ENCODE measurements around the gene FMC1.
"Not testable (repeated sequence)": the region's sequence is repeated elsewhere in the genome, so short reads cannot be mapped to it uniquely, and the experiment has no call there.

The FMC1 gene

GRCh38 chr7:139340037-139340807, 915 bp upstream of the FMC1 start:
- H3K36me3 ChIP-seq (ENCODE audit: control insufficient read depth in 1 of 2, insufficient read depth in 2 of 2, low read length in 2 of 2): no peaks in the 10 kb centered on the region
- H3K9me3 ChIP-seq (ENCODE audit: control insufficient read depth in 1 of 2, low read length in 2 of 2): no peaks in the 10 kb centered on the region
- peaks cover 10 to 11% of the 10 kb centered on the region in 2 donors for H3K4me1 ChIP-seq (ENCODE audit: control insufficient read depth in 1 of 2, insufficient read depth in 2 of 2, low read length in 2 of 2)
- peak overlapping the region; percentile 88 to 96 for H3K4me3 ChIP-seq (ENCODE audit: low read depth in 1 of 2, low read length in 2 of 2)
- peak overlapping the region; percentile 99 for H3K27ac ChIP-seq (ENCODE audit: low read depth, low read length)
- H3K9ac ChIP-seq (ENCODE audit: low read depth in 1 of 2, low read length in 2 of 2): peak overlapping the region; percentile 98 to 99
- no peaks in the 10 kb centered on the region for H3K27me3 ChIP-seq (ENCODE audit: control insufficient read depth in 1 of 2, insufficient read depth in 2 of 2, low read length in 2 of 2)

GRCh38 chr7:139340808-139341057, 404 bp upstream of the FMC1 start:
- Histone ChIP-seq H3K27ac (ENCODE audit: low read depth, low read length) (peak overlapping the region; percentile 99), H3K9ac (ENCODE audit: low read depth in 1 of 2, low read length in 2 of 2) (peak overlapping the region; percentile 98 to 99), H3K9me3 (ENCODE audit: control insufficient read depth in 1 of 2, low read length in 2 of 2) (no peaks in the 10 kb centered on the region), H3K36me3 (ENCODE audit: control insufficient read depth in 1 of 2, insufficient read depth in 2 of 2, low read length in 2 of 2) (no peaks in the 10 kb centered on the region), H3K4me3 (ENCODE audit: low read depth in 1 of 2, low read length in 2 of 2) (peak overlapping the region; percentile 88 to 96), H3K4me1 (ENCODE audit: control insufficient read depth in 1 of 2, insufficient read depth in 2 of 2, low read length in 2 of 2) (peaks cover 10 to 11% of the 10 kb centered on the region in 2 donors), H3K27me3 (ENCODE audit: control insufficient read depth in 1 of 2, insufficient read depth in 2 of 2, low read length in 2 of 2) (no peaks in the 10 kb centered on the region)

GRCh38 chr7:139341776-139342226, 664 bp downstream of the FMC1 start:
- Histone ChIP-seq H3K4me3 (ENCODE audit: low read depth in 1 of 2, low read length in 2 of 2) (peak overlapping the region; percentile 88 to 96), H3K27me3 (ENCODE audit: control insufficient read depth in 1 of 2, insufficient read depth in 2 of 2, low read length in 2 of 2) (no peaks in the 10 kb centered on the region), H3K36me3 (ENCODE audit: control insufficient read depth in 1 of 2, insufficient read depth in 2 of 2, low read length in 2 of 2) (peaks cover 4 to 11% of the 10 kb centered on the region in 2 donors), H3K4me1 (ENCODE audit: control insufficient read depth in 1 of 2, insufficient read depth in 2 of 2, low read length in 2 of 2) (peaks cover 10 to 11% of the 10 kb centered on the region in 2 donors), H3K9ac (ENCODE audit: low read depth in 1 of 2, low read length in 2 of 2) (peak overlapping the region; percentile 98 to 99), H3K9me3 (ENCODE audit: control insufficient read depth in 1 of 2, low read length in 2 of 2) (no peaks in the 10 kb centered on the region), H3K27ac (ENCODE audit: low read depth, low read length) (peak overlapping the region; percentile 99)

- Histone ChIP-seq H3K9me3 (ENCODE audit: control insufficient read depth in 1 of 2, low read length in 2 of 2) (no peaks in the 10 kb centered on the region), H3K36me3 (ENCODE audit: control insufficient read depth in 1 of 2, insufficient read depth in 2 of 2, low read length in 2 of 2) (peaks cover 8 to 14% of the 10 kb centered on the region in 2 donors), H3K27me3 (ENCODE audit: control insufficient read depth in 1 of 2, insufficient read depth in 2 of 2, low read length in 2 of 2) (no peaks in the 10 kb centered on the region)
Observed at GRCh38 chr7:139345042-139345441, 3.9 kb downstream of the FMC1 start.

GRCh38 chr7:139351027-139351426, 9.9 kb downstream of the FMC1 start:
- no peaks in the 10 kb centered on the region for H3K27me3 ChIP-seq (ENCODE audit: control insufficient read depth in 1 of 2, insufficient read depth in 2 of 2, low read length in 2 of 2)
- H3K9ac ChIP-seq (ENCODE audit: low read depth in 1 of 2, low read length in 2 of 2): no peak overlapping the region
- H3K27ac ChIP-seq (ENCODE audit: low read depth, low read length): no peak overlapping the region
- H3K4me3 ChIP-seq (ENCODE audit: low read depth in 1 of 2, low read length in 2 of 2): no peak overlapping the region
- H3K4me1 ChIP-seq (ENCODE audit: control insufficient read depth in 1 of 2, insufficient read depth in 2 of 2, low read length in 2 of 2): no peaks in the 10 kb centered on the region
- H3K36me3 ChIP-seq (ENCODE audit: control insufficient read depth in 1 of 2, insufficient read depth in 2 of 2, low read length in 2 of 2): peaks cover 8 to 11% of the 10 kb centered on the region in 2 donors
- no peaks in the 10 kb centered on the region for H3K9me3 ChIP-seq (ENCODE audit: control insufficient read depth in 1 of 2, low read length in 2 of 2)

More at GRCh38 chr7:139345042-139345441, 3.9 kb downstream of the FMC1 start:
- Histone ChIP-seq H3K4me3 (ENCODE audit: low read depth in 1 of 2, low read length in 2 of 2) (no peak overlapping the region), H3K9ac (ENCODE audit: low read depth in 1 of 2, low read length in 2 of 2) (no peak overlapping the region), H3K27ac (ENCODE audit: low read depth, low read length) (no peak overlapping the region), H3K4me1 (ENCODE audit: control insufficient read depth in 1 of 2, insufficient read depth in 2 of 2, low read length in 2 of 2) (peaks cover 10 to 11% of the 10 kb centered on the region in 2 donors)

- Histone ChIP-seq H3K9ac (ENCODE audit: low read depth in 1 of 2, low read length in 2 of 2) (no peak overlapping the region), H3K27me3 (ENCODE audit: control insufficient read depth in 1 of 2, insufficient read depth in 2 of 2, low read length in 2 of 2) (no peaks in the 10 kb centered on the region), H3K4me1 (ENCODE audit: control insufficient read depth in 1 of 2, insufficient read depth in 2 of 2, low read length in 2 of 2) (peaks cover 0 to 11% of the 10 kb centered on the region in 2 donors), H3K4me3 (ENCODE audit: low read depth in 1 of 2, low read length in 2 of 2) (no peak overlapping the region), H3K36me3 (ENCODE audit: control insufficient read depth in 1 of 2, insufficient read depth in 2 of 2, low read length in 2 of 2) (no peaks in the 10 kb centered on the region), H3K9me3 (ENCODE audit: control insufficient read depth in 1 of 2, low read length in 2 of 2) (no peaks in the 10 kb centered on the region), H3K27ac (ENCODE audit: low read depth, low read length) (no peak overlapping the region)
Observed at GRCh38 chr7:139354729-139355128, 13.6 kb downstream of the FMC1 start.

- H3K4me3 ChIP-seq (ENCODE audit: low read depth in 1 of 2, low read length in 2 of 2): no peak overlapping the region
- no peaks in the 10 kb centered on the region for H3K9me3 ChIP-seq (ENCODE audit: control insufficient read depth in 1 of 2, low read length in 2 of 2)
- H3K36me3 ChIP-seq (ENCODE audit: control insufficient read depth in 1 of 2, insufficient read depth in 2 of 2, low read length in 2 of 2): no peaks in the 10 kb centered on the region
- H3K4me1 ChIP-seq (ENCODE audit: control insufficient read depth in 1 of 2, insufficient read depth in 2 of 2, low read length in 2 of 2): peaks cover 0 to 11% of the 10 kb centered on the region in 2 donors
- H3K27ac ChIP-seq (ENCODE audit: low read depth, low read length): no peak overlapping the region
- no peaks in the 10 kb centered on the region for H3K27me3 ChIP-seq (ENCODE audit: control insufficient read depth in 1 of 2, insufficient read depth in 2 of 2, low read length in 2 of 2)
- H3K9ac ChIP-seq (ENCODE audit: low read depth in 1 of 2, low read length in 2 of 2): no peak overlapping the region
Observed at GRCh38 chr7:139355320-139355719, 14.2 kb downstream of the FMC1 start.

GRCh38 chr7:139357729-139358506, 16.8 kb downstream of the FMC1 start:
- Histone ChIP-seq H3K4me1 (ENCODE audit: control insufficient read depth in 1 of 2, insufficient read depth in 2 of 2, low read length in 2 of 2) (peaks cover 19 to 24% of the 10 kb centered on the region in 2 donors), H3K4me3 (ENCODE audit: low read depth in 1 of 2, low read length in 2 of 2) (peak overlapping the region; percentile 99 to 100), H3K9ac (ENCODE audit: low read depth in 1 of 2, low read length in 2 of 2) (peak overlapping the region; percentile 96), H3K27ac (ENCODE audit: low read depth, low read length) (peak overlapping the region; percentile 100)
- H3K9me3 ChIP-seq (ENCODE audit: control insufficient read depth in 1 of 2, low read length in 2 of 2); H3K27me3 ChIP-seq (ENCODE audit: control insufficient read depth in 1 of 2, insufficient read depth in 2 of 2, low read length in 2 of 2); H3K36me3 ChIP-seq (ENCODE audit: control insufficient read depth in 1 of 2, insufficient read depth in 2 of 2, low read length in 2 of 2): not testable (repeated sequence)

GRCh38 chr7:139358541-139359365, 17.6 kb downstream of the FMC1 start:
- peak overlapping the region; percentile 100 for H3K27ac ChIP-seq (ENCODE audit: low read depth, low read length)

More at GRCh38 chr7:139358541-139359365, 17.6 kb downstream of the FMC1 start:
- peaks cover 3 to 4% of the 10 kb centered on the region in 2 donors for H3K36me3 ChIP-seq (ENCODE audit: control insufficient read depth in 1 of 2, insufficient read depth in 2 of 2, low read length in 2 of 2)
- H3K9ac ChIP-seq (ENCODE audit: low read depth in 1 of 2, low read length in 2 of 2): peak overlapping the region; percentile 96
- peak overlapping the region; percentile 99 to 100 for H3K4me3 ChIP-seq (ENCODE audit: low read depth in 1 of 2, low read length in 2 of 2)
- H3K27me3 ChIP-seq (ENCODE audit: control insufficient read depth in 1 of 2, insufficient read depth in 2 of 2, low read length in 2 of 2): no peaks in the 10 kb centered on the region
- H3K4me1 ChIP-seq (ENCODE audit: control insufficient read depth in 1 of 2, insufficient read depth in 2 of 2, low read length in 2 of 2): peaks cover 21 to 27% of the 10 kb centered on the region in 2 donors
- H3K9me3 ChIP-seq (ENCODE audit: control insufficient read depth in 1 of 2, low read length in 2 of 2): no peaks in the 10 kb centered on the region

All from duodenal mucosa (tissue), 2 donors.